Brain microvascular endothelial cell (primary cell): ENCODE measurements around the gene PKDREJ.

Source experiments
- DNase-seq: peaks from one replicate; pipeline ENCODE4 v3.0.0-alpha.2; 2020
- H3K27ac ChIP-seq: fragments of 250-450 bp; sonication (Bioruptor Pico); 2 replicates; pipeline ENCODE4 v1.5.1; 2020; ENCODE audit warnings: mild to moderate bottlenecking, moderate library complexity
- H3K27me3 ChIP-seq: fragments of 250-450 bp; sonication (Bioruptor Pico); replicated peaks from 2 replicates; pipeline ENCODE4 v1.5.1; 2020; ENCODE audit warnings: mild to moderate bottlenecking
- H3K36me3 ChIP-seq: fragments of 250-450 bp; sonication (Bioruptor Pico); replicated peaks from 2 replicates; pipeline ENCODE4 v1.5.1; 2020; ENCODE audit warnings: mild to moderate bottlenecking
- H3K4me3 ChIP-seq: 2 replicates; pipeline ENCODE4 v1.5.1; 2011; ENCODE audit warnings: low read depth, mild to moderate bottlenecking, control low read depth, low read length, moderate library complexity
- in situ Hi-C: cut with HindIII; loops from 2 replicates; pipeline ENCODE4 v1.10.0; 2017; ENCODE audit warnings: low sequenced_read_pairs, low pct_ligation_motif_present
- TF ChIP-seq, protein P1 (sequence below): IDR thresholded peaks from 2 replicates; pipeline ENCODE4 v1.5.1; 2011; ENCODE audit warnings: low read depth, mild to moderate bottlenecking, moderate library complexity, low read length, control low read depth, inconsistent platforms; ENCODE audit errors: missing control alignments

The PKDREJ gene

DNA sequence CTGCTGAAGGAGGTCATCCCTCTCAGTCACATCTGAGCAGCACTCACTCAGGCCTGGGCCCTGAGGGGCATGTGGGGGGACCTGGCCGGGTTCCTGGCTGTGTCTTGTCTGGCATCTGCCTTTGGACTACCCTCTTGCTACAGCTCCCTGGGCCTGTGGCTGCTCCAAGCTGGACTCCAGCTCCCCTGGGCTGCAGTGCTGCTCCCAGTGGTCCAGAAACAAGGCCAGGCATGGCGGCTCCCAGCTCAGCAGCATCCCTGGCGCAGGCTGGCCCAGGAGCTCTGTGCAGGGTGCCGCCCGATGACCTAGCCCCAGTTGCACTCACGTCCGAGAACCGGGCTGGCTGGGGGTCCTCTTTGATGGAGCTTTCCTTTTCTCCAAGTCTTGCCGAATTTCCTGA is 18.4 kb downstream of the PKDREJ start:
- TF ChIP-seq, protein P1, sequence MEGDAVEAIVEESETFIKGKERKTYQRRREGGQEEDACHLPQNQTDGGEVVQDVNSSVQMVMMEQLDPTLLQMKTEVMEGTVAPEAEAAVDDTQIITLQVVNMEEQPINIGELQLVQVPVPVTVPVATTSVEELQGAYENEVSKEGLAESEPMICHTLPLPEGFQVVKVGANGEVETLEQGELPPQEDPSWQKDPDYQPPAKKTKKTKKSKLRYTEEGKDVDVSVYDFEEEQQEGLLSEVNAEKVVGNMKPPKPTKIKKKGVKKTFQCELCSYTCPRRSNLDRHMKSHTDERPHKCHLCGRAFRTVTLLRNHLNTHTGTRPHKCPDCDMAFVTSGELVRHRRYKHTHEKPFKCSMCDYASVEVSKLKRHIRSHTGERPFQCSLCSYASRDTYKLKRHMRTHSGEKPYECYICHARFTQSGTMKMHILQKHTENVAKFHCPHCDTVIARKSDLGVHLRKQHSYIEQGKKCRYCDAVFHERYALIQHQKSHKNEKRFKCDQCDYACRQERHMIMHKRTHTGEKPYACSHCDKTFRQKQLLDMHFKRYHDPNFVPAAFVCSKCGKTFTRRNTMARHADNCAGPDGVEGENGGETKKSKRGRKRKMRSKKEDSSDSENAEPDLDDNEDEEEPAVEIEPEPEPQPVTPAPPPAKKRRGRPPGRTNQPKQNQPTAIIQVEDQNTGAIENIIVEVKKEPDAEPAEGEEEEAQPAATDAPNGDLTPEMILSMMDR: no peak
- Histone ChIP-seq H3K36me3 (no peaks in the 10 kb centered on the region), H3K4me3 (no peak overlapping the region), H3K27me3 (no peaks in the 10 kb centered on the region), H3K27ac (no peak overlapping the region)
- no peak for DNase-seq
- in situ Hi-C loops: no loop called here

DNA sequence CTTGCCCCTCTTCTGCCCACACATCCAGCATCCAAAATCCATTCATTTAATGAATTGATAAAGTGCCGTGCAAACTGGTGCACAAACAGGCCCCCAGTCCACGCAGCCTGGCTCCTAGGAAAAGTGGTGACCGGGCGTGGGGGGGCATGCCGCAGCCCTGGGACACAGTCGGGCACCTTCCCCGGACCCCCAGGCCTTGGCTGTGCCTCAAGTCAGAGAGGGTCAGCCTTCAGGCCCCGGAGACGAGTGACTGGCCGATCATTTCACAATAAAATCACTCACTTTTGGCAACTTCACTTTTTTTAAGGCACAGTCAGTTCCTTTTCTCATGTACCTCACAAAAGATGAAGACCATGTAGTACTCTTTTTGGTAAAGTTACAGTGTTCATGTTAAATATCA is 21.1 kb downstream of the PKDREJ start:
- H3K27ac ChIP-seq: no peak overlapping the region
- no peaks in the 10 kb centered on the region for H3K27me3 ChIP-seq
- no peak overlapping the region for H3K4me3 ChIP-seq
- TF ChIP-seq, protein P1: no peak
- H3K36me3 ChIP-seq: no peaks in the 10 kb centered on the region
- DNase-seq: no peak
- in situ Hi-C loops: no loop called here

DNA sequence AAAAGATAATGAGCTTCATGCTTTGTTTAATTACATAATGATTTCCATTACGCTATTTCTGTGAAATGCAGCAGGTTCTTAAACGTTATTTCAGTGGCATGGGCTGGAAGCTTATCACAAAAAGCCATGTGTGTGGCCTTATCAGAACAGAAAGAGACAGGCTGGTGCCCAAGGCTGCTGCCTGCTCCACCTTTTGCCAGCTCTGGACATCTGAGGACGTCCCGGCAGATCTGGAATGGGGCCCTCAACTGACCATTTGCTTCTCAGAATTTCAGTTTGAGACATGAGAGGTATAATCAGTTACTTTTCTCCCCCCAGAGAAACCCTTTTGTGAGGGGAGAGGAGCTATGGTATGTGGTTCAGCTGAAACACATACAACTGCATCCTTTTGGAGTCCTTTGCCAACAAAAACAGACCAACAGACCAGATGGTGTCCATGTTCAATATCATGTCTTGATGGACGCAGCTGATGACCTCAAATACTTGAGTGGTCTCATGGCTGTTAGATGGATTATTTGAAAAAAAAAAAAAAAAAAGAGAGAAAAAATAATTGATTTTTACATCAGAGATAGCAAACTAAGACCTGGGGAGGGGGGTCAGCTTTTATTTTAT is 21.6 kb downstream of the PKDREJ start:
- H3K36me3 ChIP-seq: no peaks in the 10 kb centered on the region
- TF ChIP-seq, protein P1: no peak
- in situ Hi-C loops: no loop called here

DNA sequence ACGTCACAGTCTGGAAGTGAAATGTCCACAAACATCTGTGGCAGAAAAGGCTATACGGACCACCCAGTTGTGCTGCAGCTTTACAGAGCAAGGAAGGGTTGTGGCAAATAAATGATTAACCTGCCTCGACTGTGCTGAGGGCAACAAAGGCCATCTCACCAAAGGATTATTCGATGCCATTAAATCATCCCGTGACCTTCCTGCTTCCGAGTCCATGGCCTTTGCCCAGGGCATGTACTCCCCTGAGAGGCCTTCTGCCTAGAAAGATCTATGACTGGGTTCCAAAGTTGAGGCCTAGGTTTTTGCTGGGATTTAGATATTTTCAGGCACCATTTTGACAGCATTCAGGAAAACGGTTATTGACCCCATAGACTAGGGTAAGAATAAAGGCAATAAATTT is 22.2 kb downstream of the PKDREJ start:
- in situ Hi-C loops: no loop called here
- H3K4me3 ChIP-seq: no peak overlapping the region
- H3K27me3 ChIP-seq: no peaks in the 10 kb centered on the region
- H3K36me3 ChIP-seq: no peaks in the 10 kb centered on the region
- no peak overlapping the region for H3K27ac ChIP-seq
- DNase-seq: no peak
- TF ChIP-seq, protein P1: no peak

More for the DNA sequence above, 21.6 kb downstream of the PKDREJ start:
- Histone ChIP-seq H3K4me3 (no peak overlapping the region), H3K27me3 (no peaks in the 10 kb centered on the region), H3K27ac (no peak overlapping the region)
- DNase-seq: no peak

DNA sequence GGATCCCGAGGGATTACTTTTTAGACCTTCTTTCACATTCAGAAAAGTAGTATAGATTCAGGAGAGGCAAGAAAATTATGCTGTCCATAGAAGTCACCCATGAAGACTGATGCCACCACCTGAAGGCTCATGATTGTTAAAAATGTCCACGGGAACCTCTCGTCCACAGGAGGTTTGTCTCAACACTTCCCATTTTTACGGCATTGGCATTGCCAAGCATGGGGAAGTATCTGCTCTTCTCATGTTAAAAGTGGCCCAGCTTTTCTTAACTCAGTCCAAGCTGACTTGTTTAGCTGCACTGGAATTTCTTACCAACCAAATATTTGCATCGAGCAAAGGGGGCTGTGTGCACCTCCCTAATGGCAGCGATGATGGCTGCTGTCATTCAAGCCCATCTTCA is 22.6 kb downstream of the PKDREJ start:
- no peak overlapping the region for H3K4me3 ChIP-seq
- in situ Hi-C loops: no loop called here
- TF ChIP-seq, protein P1: no peak
- no peak for DNase-seq
- H3K36me3 ChIP-seq: no peaks in the 10 kb centered on the region
- H3K27ac ChIP-seq: no peak overlapping the region
- no peaks in the 10 kb centered on the region for H3K27me3 ChIP-seq

DNA sequence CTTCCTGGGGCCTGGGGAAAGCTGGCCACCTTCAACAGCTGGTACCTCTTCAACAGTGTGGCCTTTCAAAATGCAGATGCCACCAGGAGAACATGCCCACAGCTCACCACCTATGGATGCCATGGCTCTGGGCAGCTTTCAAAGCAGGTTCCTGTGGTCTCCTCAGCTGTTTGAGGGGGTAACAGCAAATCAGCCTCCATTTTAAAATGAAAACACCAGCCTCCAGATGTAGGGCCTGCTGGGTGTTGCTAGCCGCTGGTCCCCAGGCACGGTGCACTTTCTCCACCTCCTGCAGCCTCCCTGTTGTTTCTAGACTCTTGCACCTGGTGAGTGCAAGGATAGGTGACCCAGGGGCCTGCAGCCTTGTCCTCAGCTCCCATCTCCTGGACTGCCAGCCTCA is 23.1 kb downstream of the PKDREJ start:
- H3K27ac ChIP-seq: no peak overlapping the region
- no peak for DNase-seq
- in situ Hi-C loops: no loop called here
- TF ChIP-seq, protein P1: no peak
- no peaks in the 10 kb centered on the region for H3K27me3 ChIP-seq
- no peak overlapping the region for H3K4me3 ChIP-seq
- no peaks in the 10 kb centered on the region for H3K36me3 ChIP-seq
